Activated naive CD4-positive, alpha-beta T cell treated with anti-CD3 and anti-CD28 coated beads for 36 hours (primary cell): ENCODE results near the gene CCDC116. TPM values are rescaled to one million over a fixed set of nuclear protein-coding genes. Genes with fewer than 3 reads are reported as not detected.

Experiments
- CTCF ChIA-PET: fragments of 350-600 bp; sonication (Branson Sonifier 250); formaldehyde crosslinking; loops from one replicate; lab custom pipeline; 2021; ENCODE audit warnings: antibody characterized with exemption; lab: Charles Lee
- DNase-seq: peaks from one replicate; pipeline ENCODE4 v3.0.0-alpha.2; 2020
- H3K27ac Mint-ChIP-seq: one replicate; pipeline ENCODE4 v1.8.0; 2021; ENCODE audit warnings: mild to moderate bottlenecking, mixed read lengths
- H3K27me3 Mint-ChIP-seq: one replicate; pipeline ENCODE4 v1.8.0; 2021; ENCODE audit warnings: low read depth, mixed read lengths
- H3K36me3 Mint-ChIP-seq: one replicate; pipeline ENCODE4 v1.8.0; 2021; ENCODE audit warnings: low read depth, mixed read lengths
- H3K4me1 Mint-ChIP-seq: one replicate; pipeline ENCODE4 v1.8.0; 2021; ENCODE audit warnings: low read depth, mixed read lengths
- H3K4me3 Mint-ChIP-seq: one replicate; pipeline ENCODE4 v1.8.0; 2021; ENCODE audit warnings: mild to moderate bottlenecking, moderate library complexity, mixed read lengths
- H3K9me3 Mint-ChIP-seq: one replicate; pipeline ENCODE4 v1.8.0; 2021; ENCODE audit warnings: mixed read lengths
- intact Hi-C: fragments of 100-400 bp; cut with micrococcal nuclease; formaldehyde crosslinking; loops from one replicate; pipeline ENCODE4 v1.15.1; 2023
- total RNA-seq, 2 experiments: library from RNA; stranded (reverse); gene quantifications; one replicate each; pipeline ENCODE4 v1.2.3, GENCODE V29; 2021

The CCDC116 gene
- under 1 TPM; 0.19 to 0.30 TPM for total RNA-seq

GRCh38 chr22:21632237-21632895, at the start of gene CCDC116:
TSS of gene CCDC116 (plus strand) at chr22:21632760. CDS start at chr22:21633182, 422 bp downstream.
- H3K27me3 Mint-ChIP-seq = no peaks in the 10 kb centered on the region
- intact Hi-C loops = no loop called here
- CTCF ChIA-PET = interaction anchor here (13.9 kb wide), 1 partner anchor 12 kb away, joined by 208 read pairs; the partner anchor contains the start of gene SDF2L1
- peaks cover 12% of the 10 kb centered on the region for H3K36me3 Mint-ChIP-seq
- peaks cover 18% of the 10 kb centered on the region for H3K4me1 Mint-ChIP-seq
- DNase-seq = peak; percentile 24
- no peak within 1 kb of the TSS for H3K4me3 Mint-ChIP-seq
- H3K9me3 Mint-ChIP-seq = no peaks in the 10 kb centered on the region
- no peak within 1 kb of the TSS for H3K27ac Mint-ChIP-seq

- H3K4me1 Mint-ChIP-seq = peaks cover 62% of the 10 kb centered on the region
- H3K27ac Mint-ChIP-seq = peak overlapping the region; percentile 59
- no peaks in the 10 kb centered on the region for H3K27me3 Mint-ChIP-seq
- CTCF ChIA-PET = interaction anchor here (0.7 to 0.9 kb wide), 2 partner anchors 46 to 254 kb away, joined by 3 read pairs; no protein-coding TSS in a partner anchor
- H3K9me3 Mint-ChIP-seq = no peaks in the 10 kb centered on the region
- intact Hi-C loops = no loop called here
- H3K36me3 Mint-ChIP-seq = peaks cover 3% of the 10 kb centered on the region
- H3K4me3 Mint-ChIP-seq = no peak overlapping the region
- DNase-seq = no peak
These were observed 49.5 kb upstream of the CCDC116 start for GRCh38 chr22:21582801-21583740.

GRCh38 chr22:21585389-21585788, 47.2 kb upstream of the CCDC116 start:
- Mint-ChIP-seq H3K36me3 (peaks cover 3% of the 10 kb centered on the region), H3K4me3 (no peak overlapping the region), H3K9me3 (no peaks in the 10 kb centered on the region), H3K27me3 (no peaks in the 10 kb centered on the region), H3K4me1 (peaks cover 61% of the 10 kb centered on the region), H3K27ac (no peak overlapping the region)
- no peak for DNase-seq
- CTCF ChIA-PET = no interaction called here
- intact Hi-C loops = no loop called here

GRCh38 chr22:21587803-21588611, 44.6 kb upstream of the CCDC116 start:
- Mint-ChIP-seq H3K4me3 (no peak overlapping the region), H3K27ac (peak overlapping the region; percentile 72)
- intact Hi-C loops = loop anchor here (1.0 kb wide), 1 partner anchor 17 kb away; no protein-coding TSS in a partner anchor

GRCh38 chr22:21589396-21589795, 43.2 kb upstream of the CCDC116 start:
- CTCF ChIA-PET = no interaction called here
- Mint-ChIP-seq H3K4me1 (peaks cover 68% of the 10 kb centered on the region), H3K27me3 (no peaks in the 10 kb centered on the region), H3K9me3 (no peaks in the 10 kb centered on the region), H3K36me3 (peaks cover 17% of the 10 kb centered on the region), H3K4me3 (no peak overlapping the region), H3K27ac (peak overlapping the region; percentile 56)
- intact Hi-C loops = no loop called here
- DNase-seq = no peak

More at GRCh38 chr22:21587803-21588611, 44.6 kb upstream of the CCDC116 start:
- CTCF ChIA-PET = interaction anchor here (0.8 to 1.4 kb wide), 5 partner anchors 19 to 59 kb away, joined by 3 to 7 read pairs (median 5); partner anchors contain the start of genes SDF2L1 and YDJC
- Mint-ChIP-seq H3K9me3 (no peaks in the 10 kb centered on the region), H3K4me1 (peaks cover 62% of the 10 kb centered on the region), H3K36me3 (peaks cover 5% of the 10 kb centered on the region), H3K27me3 (no peaks in the 10 kb centered on the region)
- DNase-seq = peak; percentile 79

- Mint-ChIP-seq H3K27ac (peak overlapping the region; percentile 48), H3K27me3 (no peaks in the 10 kb centered on the region), H3K4me3 (no peak overlapping the region), H3K4me1 (peaks cover 60% of the 10 kb centered on the region), H3K36me3 (peaks cover 32% of the 10 kb centered on the region), H3K9me3 (no peaks in the 10 kb centered on the region)
- CTCF ChIA-PET = no interaction called here
- intact Hi-C loops = loop anchor here (10.0 kb wide), 1 partner anchor 64 kb away; no protein-coding TSS in a partner anchor
- DNase-seq = no peak
These were observed 41.5 kb upstream of the CCDC116 start for GRCh38 chr22:21590809-21591641.

- Mint-ChIP-seq H3K4me1 (peaks cover 59% of the 10 kb centered on the region), H3K27me3 (no peaks in the 10 kb centered on the region), H3K36me3 (peaks cover 36% of the 10 kb centered on the region), H3K9me3 (no peaks in the 10 kb centered on the region), H3K27ac (peak overlapping the region; percentile 48), H3K4me3 (no peak overlapping the region)
- intact Hi-C loops = loop anchor here (10.0 kb wide), 1 partner anchor 63 kb away; no protein-coding TSS in a partner anchor
- no peak for DNase-seq
- CTCF ChIA-PET = no interaction called here
These were observed 40.9 kb upstream of the CCDC116 start for GRCh38 chr22:21591695-21592094.

GRCh38 chr22:21592422-21592821, 40.1 kb upstream of the CCDC116 start:
- Mint-ChIP-seq H3K27ac (no peak overlapping the region), H3K4me3 (no peak overlapping the region), H3K36me3 (peaks cover 37% of the 10 kb centered on the region), H3K9me3 (no peaks in the 10 kb centered on the region), H3K4me1 (peaks cover 53% of the 10 kb centered on the region), H3K27me3 (no peaks in the 10 kb centered on the region)
- no peak for DNase-seq
- CTCF ChIA-PET = interaction anchor here (0.6 to 1.5 kb wide), 4 partner anchors 24 to 50 kb away, joined by 3 to 5 read pairs (median 3); partner anchors contain the start of gene SDF2L1
- intact Hi-C loops = loop anchor here (10.0 kb wide), 1 partner anchor 62 kb away; no protein-coding TSS in a partner anchor

- Mint-ChIP-seq H3K4me1 (peaks cover 47% of the 10 kb centered on the region), H3K27me3 (no peaks in the 10 kb centered on the region), H3K36me3 (peaks cover 37% of the 10 kb centered on the region), H3K27ac (peak overlapping the region; percentile 15), H3K4me3 (no peak overlapping the region), H3K9me3 (no peaks in the 10 kb centered on the region)
- CTCF ChIA-PET = interaction anchor here (0.9 to 1.5 kb wide), 2 partner anchors 36 to 49 kb away, joined by 3 to 5 read pairs; partner anchors contain the start of gene SDF2L1
- DNase-seq = no peak
- intact Hi-C loops = loop anchor here (10.0 kb wide), 1 partner anchor 61 kb away; no protein-coding TSS in a partner anchor
These were observed 38.9 kb upstream of the CCDC116 start for GRCh38 chr22:21593406-21594232.

- H3K27me3 Mint-ChIP-seq = no peaks in the 10 kb centered on the region
- H3K9me3 Mint-ChIP-seq = no peaks in the 10 kb centered on the region
- no peak for DNase-seq
- H3K4me3 Mint-ChIP-seq = no peak overlapping the region
- intact Hi-C loops = loop anchor here (10.0 kb wide), 1 partner anchor 60 kb away; no protein-coding TSS in a partner anchor
- CTCF ChIA-PET = no interaction called here
- peaks cover 37% of the 10 kb centered on the region for H3K36me3 Mint-ChIP-seq
- H3K27ac Mint-ChIP-seq = no peak overlapping the region
- H3K4me1 Mint-ChIP-seq = peaks cover 43% of the 10 kb centered on the region
These were observed 37.6 kb upstream of the CCDC116 start for GRCh38 chr22:21594865-21595452.
